Measurements from ENCODE around the gene LRP6. TPM values are rescaled to one million over a fixed set of nuclear protein-coding genes. Genes with fewer than 3 reads are reported as not detected.
"Not testable (repeated sequence)": the region's sequence is repeated elsewhere in the genome, so short reads cannot be mapped to it uniquely, and the experiment has no call there.

Gene LRP6
- total RNA-seq, 1 experiment from 2014 or later, result 44.6 TPM

DNA sequence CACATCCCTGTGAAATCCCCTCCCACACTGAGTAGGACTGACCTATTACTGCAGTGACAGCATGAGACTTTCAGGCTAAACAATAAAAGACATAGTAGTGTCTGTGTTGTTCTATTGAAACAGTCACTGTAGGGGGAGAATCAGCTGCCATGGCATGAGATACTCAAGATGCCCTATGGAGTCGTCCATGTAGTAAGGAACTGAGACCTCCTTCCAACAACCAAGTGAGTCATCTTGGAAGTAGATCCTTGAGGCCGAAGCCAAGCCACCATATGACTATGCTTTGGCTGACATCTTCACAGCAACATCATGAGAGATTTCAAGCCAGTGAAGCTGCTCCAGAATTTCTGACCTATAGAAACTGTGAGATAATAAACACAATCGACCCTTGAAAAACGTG is 12.1 kb upstream of the LRP6 start:
- no peak for DNase-seq
- H3K4me3 ChIP-seq (ENCODE audit: insufficient read depth, low read depth, low read length), result no peak overlapping the region
- no peaks in the 10 kb centered on the region for H3K27me3 ChIP-seq (ENCODE audit: control insufficient read depth, insufficient read depth, low read length)
- no peaks in the 10 kb centered on the region for H3K36me3 ChIP-seq (replicated peaks; ENCODE audit: control insufficient read depth, insufficient read depth, low read length)

DNA sequence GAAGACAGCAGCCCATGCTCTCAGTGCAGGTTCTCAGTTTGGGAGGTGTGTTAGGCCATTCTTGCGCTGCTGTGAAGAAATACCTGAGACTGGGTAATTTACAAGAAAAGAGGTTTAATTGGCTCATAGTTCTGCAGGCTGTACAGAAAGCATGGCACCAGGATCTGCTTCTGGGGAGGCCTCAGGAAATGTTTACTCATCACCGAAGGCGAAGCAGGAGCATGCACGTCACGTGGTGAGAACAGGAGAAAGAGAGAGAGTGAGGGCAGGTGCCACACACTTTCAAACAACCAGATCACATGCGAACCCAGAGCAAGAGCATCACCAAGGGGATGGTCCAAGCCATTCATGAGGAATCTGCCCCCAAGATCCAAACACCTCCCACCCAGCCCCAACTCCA is 9.0 kb upstream of the LRP6 start:
- Histone ChIP-seq H3K27me3 (ENCODE audit: control insufficient read depth, insufficient read depth, low read length) (no peaks in the 10 kb centered on the region), H3K4me3 (ENCODE audit: insufficient read depth, low read depth, low read length) (no peak overlapping the region), H3K36me3 (replicated peaks; ENCODE audit: control insufficient read depth, insufficient read depth, low read length) (no peaks in the 10 kb centered on the region)
- no peak for DNase-seq

DNA sequence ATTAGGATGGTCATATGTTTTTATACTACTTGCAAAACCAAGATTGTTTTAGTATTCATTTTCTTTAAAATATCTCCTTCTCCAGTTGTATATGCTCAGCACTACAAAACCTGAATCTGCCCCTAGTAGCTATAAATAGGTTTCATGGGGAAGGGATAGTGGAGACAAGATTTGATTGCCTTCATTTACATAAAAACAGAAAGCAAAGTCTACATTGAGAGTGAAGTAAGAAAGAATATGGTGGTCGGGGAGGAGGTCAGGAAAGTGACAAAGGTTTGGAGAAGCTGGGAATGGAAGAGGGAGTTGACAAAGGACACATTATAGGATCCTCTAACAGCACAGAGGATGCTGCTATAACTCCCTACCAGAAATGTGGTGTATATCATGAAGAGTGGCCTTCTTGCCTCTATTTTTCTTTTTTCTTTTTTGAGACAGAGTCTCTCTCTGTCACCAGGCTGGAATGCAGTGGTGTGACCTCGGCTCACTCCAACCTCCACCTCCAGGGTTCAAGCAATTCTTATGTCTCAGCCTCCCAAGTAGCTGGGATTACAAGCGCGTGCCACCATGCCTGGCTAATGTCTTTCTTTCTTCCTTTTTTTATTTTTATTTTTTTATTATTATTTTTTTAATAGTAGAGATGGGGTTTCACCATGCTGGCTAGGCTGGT is 6.6 kb upstream of the LRP6 start:
- Histone ChIP-seq H3K4me3 (ENCODE audit: insufficient read depth, low read depth, low read length) (no peak overlapping the region), H3K36me3 (replicated peaks; ENCODE audit: control insufficient read depth, insufficient read depth, low read length) (no peaks in the 10 kb centered on the region), H3K27me3 (ENCODE audit: control insufficient read depth, insufficient read depth, low read length) (no peaks in the 10 kb centered on the region)
- no peak for DNase-seq

DNA sequence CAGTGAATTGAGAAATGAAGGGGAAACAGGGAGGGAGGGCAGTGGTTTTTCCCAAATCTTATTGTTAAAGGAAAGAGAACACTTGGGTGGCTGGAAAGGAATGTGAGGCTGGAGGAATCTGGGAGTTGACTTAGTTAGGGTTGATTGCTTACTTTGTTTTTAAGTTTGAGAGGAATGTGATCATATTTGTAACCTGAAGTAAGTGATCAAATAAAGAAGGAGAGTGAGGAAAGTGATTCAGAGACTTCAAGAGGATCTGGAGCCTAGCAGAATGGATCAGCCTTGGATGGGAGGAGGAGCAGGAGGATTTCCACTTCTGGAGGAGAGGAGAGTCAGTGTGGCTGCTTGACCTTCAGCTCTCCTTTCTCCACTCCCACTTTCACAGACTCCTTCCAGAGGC is 6.0 kb upstream of the LRP6 start:
- peak; percentile 51 for DNase-seq
- H3K4me3 ChIP-seq (ENCODE audit: insufficient read depth, low read depth, low read length), result no peak overlapping the region
- no peaks in the 10 kb centered on the region for H3K27me3 ChIP-seq (ENCODE audit: control insufficient read depth, insufficient read depth, low read length)
- no peaks in the 10 kb centered on the region for H3K36me3 ChIP-seq (replicated peaks; ENCODE audit: control insufficient read depth, insufficient read depth, low read length)

DNA sequence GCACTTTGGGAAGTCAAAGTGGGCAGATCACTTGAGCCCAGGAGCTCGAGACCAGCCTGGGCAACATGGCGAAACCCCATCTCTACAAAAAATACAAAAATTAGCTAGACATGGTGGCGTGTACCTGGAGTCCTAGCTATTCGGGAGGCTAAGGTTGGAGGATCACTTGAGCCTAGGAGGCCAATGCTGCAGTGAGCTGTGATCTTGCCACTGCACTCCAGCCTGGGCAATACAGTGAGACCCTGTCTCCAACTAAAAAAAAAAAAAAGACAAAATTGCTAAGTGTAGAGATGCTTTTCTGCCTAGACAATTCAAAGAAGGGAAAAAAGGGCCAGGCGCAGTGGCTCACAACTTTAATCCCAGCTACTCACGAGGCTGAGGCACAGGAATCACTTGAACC is 3.4 kb upstream of the LRP6 start:
- H3K36me3 ChIP-seq (replicated peaks; ENCODE audit: control insufficient read depth, insufficient read depth, low read length), result no peaks in the 10 kb centered on the region
- H3K4me3 ChIP-seq (ENCODE audit: insufficient read depth, low read depth, low read length), result no peak overlapping the region
- no peak for DNase-seq
- H3K27me3 ChIP-seq (ENCODE audit: control insufficient read depth, insufficient read depth, low read length), result no peaks in the 10 kb centered on the region

DNA sequence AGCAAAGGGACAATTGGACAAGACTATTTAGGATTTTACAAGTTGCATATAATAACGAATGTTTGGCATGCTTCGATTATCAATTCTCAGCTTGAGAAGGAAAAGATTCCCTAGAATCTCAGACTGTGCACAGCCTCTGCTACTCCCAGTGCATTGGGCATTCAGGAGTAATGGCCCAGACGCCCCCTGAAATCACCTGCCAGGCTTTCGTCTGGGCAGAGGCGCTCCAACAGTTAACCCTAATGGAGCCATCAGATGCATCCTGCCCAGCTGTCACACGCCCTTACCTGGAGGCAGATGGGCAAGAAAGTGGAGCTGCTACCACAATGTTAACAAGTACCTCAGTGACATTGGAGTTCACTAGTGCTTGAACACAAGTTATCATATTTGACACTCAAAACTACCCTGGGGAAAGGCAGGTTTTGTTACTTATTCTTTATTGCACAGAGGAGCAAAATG is 927 bp upstream of the LRP6 start:
- Histone ChIP-seq H3K4me3 (ENCODE audit: insufficient read depth, low read depth, low read length) (peak overlapping the region; percentile 94), H3K36me3 (replicated peaks; ENCODE audit: control insufficient read depth, insufficient read depth, low read length) (no peaks in the 10 kb centered on the region), H3K27me3 (ENCODE audit: control insufficient read depth, insufficient read depth, low read length) (no peaks in the 10 kb centered on the region)
- peak; percentile 74 for DNase-seq

DNA sequence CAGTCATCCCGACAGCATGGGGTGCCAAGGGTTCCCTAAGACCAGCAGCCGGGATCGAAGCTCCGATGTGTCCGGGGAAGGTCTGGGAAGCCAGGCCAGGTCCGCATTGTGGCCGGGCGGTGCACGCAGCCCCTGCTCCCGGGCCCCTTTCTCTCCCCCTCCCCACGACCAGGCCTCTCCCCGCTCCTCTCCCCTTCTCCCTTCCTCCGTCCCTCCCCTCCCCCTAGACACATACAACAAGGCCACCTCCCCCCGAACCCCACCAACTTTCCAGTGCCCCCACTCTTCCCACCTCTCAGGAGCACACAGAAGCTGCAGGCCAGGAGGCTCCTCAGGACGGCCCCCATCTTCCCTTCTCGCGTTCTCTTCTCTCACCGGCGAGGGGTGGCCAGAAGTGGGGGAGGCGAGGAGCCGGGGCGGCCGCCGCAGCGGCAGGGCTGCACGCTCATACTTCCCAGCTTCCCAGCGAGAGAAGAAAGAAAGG is 413 bp downstream of the LRP6 start:
- peak; percentile 84 for DNase-seq
- peak overlapping the region; percentile 94 for H3K4me3 ChIP-seq (ENCODE audit: insufficient read depth, low read depth, low read length)
- no peaks in the 10 kb centered on the region for H3K36me3 ChIP-seq (replicated peaks; ENCODE audit: control insufficient read depth, insufficient read depth, low read length)

DNA sequence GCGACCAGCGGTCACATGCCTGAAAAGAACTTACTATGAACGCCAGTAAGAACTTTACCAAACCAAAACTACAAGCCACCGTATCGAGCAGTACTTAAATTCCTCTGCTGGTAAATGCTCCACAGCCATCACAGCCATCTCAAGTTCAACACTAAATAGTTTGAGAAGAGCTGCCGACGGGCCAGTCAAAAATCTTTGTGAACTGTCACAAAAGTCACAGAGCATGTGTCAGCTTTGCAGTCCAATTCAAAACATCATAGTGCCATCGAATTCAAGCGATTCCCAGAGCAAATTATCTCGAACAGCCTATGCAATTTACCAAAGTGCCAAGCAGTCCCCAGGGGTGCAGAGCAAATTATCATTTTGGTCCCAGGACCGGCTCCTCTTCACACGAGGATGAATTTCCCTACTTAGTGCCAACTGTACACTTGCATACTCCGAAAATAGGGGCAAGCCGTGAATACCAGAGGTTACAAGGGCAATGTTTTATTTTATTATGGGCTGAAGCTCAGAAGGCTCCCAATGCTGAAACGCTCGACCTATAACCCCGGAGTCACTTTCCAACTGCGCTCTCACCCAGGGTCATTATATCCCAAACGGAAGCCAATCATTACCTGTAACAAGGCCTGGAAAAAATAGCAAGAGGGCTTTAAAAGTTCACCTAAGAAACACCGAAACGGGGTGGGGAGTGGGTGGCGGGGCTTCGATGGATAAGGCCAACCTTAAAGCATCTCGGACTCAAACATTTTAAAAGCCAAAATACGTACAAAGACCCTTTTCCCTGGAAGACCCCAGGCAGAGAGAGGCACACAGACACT is 1.1 kb downstream of the LRP6 start:
- DNase-seq, result peak; percentile 33
- no peaks in the 10 kb centered on the region for H3K27me3 ChIP-seq (ENCODE audit: control insufficient read depth, insufficient read depth, low read length)
- no peaks in the 10 kb centered on the region for H3K36me3 ChIP-seq (replicated peaks; ENCODE audit: control insufficient read depth, insufficient read depth, low read length)
- H3K4me3 ChIP-seq (ENCODE audit: insufficient read depth, low read depth, low read length), result peak overlapping the region; percentile 94

More for the DNA sequence above, 413 bp downstream of the LRP6 start:
- no peaks in the 10 kb centered on the region for H3K27me3 ChIP-seq (ENCODE audit: control insufficient read depth, insufficient read depth, low read length)

DNA sequence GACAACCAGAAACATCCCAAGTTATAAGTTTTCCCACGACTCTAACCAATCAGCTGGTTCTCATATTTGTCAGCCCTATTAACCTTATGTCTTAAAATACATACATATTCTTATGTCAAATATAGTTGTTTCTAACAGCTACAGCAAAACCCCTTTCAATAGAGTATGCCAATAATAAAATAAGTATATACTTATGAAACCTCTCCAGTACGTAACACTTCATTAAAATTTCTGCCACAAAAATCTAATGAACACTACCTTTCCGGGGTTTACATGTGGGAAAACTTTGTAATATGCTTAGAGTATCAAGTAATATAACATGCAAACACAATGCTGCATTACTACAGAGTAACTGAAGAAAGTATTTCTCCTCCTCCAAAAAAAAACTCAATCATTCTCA is 1.8 kb downstream of the LRP6 start:
- Histone ChIP-seq H3K36me3 (replicated peaks; ENCODE audit: control insufficient read depth, insufficient read depth, low read length) (no peaks in the 10 kb centered on the region), H3K27me3 (ENCODE audit: control insufficient read depth, insufficient read depth, low read length) (no peaks in the 10 kb centered on the region), H3K4me3 (ENCODE audit: insufficient read depth, low read depth, low read length) (no peak overlapping the region)
- no peak for DNase-seq

DNA sequence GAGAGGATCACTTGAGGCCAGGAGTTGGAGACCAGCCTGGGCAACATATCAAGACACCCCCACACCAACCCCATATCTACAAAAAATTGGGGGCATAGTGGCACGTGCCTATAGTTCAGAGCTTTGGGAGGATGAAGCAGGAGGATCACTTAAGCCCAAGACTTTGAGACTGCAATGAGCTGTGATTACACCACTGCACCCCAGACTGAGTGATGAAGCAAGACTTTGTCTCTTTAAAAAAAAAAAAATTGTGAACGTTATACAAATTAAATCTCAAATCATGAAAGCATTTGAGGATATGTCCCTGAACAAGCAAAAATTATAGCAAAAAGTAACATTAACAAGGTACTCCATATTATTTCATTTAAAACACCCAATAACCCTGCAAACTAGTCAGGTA is 2.9 kb downstream of the LRP6 start:
- Histone ChIP-seq H3K36me3 (replicated peaks; ENCODE audit: control insufficient read depth, insufficient read depth, low read length) (no peaks in the 10 kb centered on the region), H3K4me3 (ENCODE audit: insufficient read depth, low read depth, low read length) (no peak overlapping the region), H3K27me3 (ENCODE audit: control insufficient read depth, insufficient read depth, low read length) (no peaks in the 10 kb centered on the region)
- no peak for DNase-seq

DNA sequence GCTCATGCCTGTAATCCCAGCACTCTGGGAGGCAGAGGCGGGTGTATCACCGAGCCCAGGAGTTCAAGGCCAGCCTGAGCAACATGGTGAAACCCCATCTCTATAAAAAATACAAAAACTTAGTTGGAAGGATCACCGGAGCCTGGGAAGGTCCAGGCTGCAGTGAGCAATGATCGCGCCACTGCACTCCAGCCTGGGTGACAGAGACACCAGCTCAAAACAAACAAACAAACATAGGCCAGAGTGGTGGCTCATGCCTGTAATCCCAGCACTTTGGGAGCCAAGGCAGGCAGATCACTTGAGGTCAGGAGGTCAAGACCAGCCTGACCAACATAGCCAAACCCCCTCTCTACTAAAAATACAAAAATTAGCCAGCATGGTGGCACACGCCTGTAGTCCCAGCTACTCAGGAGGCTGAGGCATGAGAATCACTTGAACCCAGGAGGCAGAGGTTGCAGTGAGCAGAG is 10.5 kb downstream of the LRP6 start:
- H3K4me3 ChIP-seq (ENCODE audit: insufficient read depth, low read depth, low read length); DNase-seq; H3K27me3 ChIP-seq (ENCODE audit: control insufficient read depth, insufficient read depth, low read length); H3K36me3 ChIP-seq (replicated peaks; ENCODE audit: control insufficient read depth, insufficient read depth, low read length): not testable (repeated sequence)

DNA sequence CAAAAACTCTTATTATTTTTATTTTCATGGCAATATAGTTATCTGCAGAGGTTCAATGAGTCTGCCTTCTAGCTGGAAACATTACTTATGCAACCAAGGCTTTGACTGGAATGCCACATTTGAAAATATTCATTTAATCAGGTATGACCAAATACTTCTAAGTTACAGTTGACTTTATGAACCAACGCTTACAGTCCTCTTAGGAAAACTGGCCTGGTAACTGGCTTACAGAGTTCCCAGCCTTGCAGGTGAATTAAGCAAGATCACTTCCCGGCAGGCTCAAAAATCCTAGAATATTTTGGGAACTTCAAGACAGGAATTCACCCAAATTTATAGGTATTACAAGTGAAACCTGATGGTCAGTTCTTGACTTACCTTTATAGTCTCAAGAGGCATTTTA is 12.3 kb downstream of the LRP6 start:
- Histone ChIP-seq H3K4me3 (ENCODE audit: insufficient read depth, low read depth, low read length) (no peak overlapping the region), H3K36me3 (replicated peaks; ENCODE audit: control insufficient read depth, insufficient read depth, low read length) (no peaks in the 10 kb centered on the region), H3K27me3 (ENCODE audit: control insufficient read depth, insufficient read depth, low read length) (no peaks in the 10 kb centered on the region)
- no peak for DNase-seq

DNA sequence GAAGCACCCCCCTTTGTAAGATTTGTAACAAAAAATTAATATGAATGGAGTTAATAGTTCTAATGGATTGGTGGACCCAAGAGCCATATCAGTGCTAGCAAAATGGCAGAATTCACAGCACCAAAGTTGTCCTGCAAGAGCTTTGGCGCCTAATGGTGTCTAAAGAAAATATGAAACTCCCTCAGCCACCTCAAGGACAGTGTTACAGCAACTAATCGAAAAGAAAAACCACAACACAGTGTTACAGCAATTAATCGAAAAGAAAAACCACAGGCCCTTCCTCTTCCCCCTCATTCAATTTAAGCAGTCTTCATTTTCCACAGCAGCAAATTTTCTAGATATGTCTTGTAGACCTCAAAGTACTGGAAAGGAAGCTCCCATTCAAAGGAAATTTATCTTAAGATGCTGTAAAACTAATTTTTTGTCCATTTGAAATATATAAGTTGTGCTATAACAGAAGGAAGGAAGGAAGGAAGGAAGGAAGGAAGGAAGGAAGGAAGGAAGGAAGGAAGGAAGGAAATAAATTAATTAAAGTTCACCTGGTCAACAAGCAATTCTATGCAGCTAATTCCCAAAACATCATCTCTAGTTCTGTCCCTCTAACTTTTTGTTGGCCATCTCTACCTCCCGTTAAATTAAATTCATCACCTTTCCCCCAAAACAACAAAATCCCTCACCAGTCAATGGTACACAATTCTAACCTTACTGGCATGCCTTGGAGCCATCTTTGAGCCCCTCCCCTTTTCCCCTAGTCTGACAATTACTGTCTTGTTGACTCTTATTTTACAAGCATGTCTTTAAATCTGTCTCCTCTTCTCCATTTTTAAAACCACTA is 17.4 kb downstream of the LRP6 start:
- H3K27me3 ChIP-seq (ENCODE audit: control insufficient read depth, insufficient read depth, low read length), result no peaks in the 10 kb centered on the region
- no peak overlapping the region for H3K4me3 ChIP-seq (ENCODE audit: insufficient read depth, low read depth, low read length)
- DNase-seq, result no peak
- no peaks in the 10 kb centered on the region for H3K36me3 ChIP-seq (replicated peaks; ENCODE audit: control insufficient read depth, insufficient read depth, low read length)

DNA sequence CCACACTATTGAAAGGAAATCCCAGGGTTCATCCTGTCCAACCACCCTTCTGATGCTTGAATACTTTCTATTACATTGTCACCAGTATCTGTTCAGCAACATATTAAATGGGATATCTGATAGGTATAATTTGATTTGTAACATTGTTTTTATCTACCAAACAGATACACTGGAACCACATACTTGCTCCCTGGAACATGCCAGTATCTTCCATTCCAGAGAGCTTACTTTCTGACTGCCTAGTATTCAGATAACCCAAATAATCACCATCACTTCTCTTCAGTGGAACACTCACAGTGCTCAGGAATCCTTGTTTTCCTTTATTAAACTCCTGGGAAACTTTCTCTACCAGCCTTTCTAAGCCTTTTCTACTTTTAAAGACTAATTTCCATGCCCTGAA is 19.3 kb downstream of the LRP6 start:
- DNase-seq, result no peak
- no peak overlapping the region for H3K4me3 ChIP-seq (ENCODE audit: insufficient read depth, low read depth, low read length)
- no peaks in the 10 kb centered on the region; the same call in none of the 2 replicates for H3K36me3 ChIP-seq (replicated peaks; ENCODE audit: control insufficient read depth, insufficient read depth, low read length)
- no peaks in the 10 kb centered on the region for H3K27me3 ChIP-seq (ENCODE audit: control insufficient read depth, insufficient read depth, low read length)

Measured in H7 (cell line).